ENCODE results near the gene ZDHHC6. TPM values are rescaled to one million over a fixed set of nuclear protein-coding genes. Genes with fewer than 3 reads are reported as not detected.
"Not testable (repeated sequence)": the region's sequence is repeated elsewhere in the genome, so short reads cannot be mapped to it uniquely, and the experiment has no call there.

The ZDHHC6 gene
- polyA plus RNA-seq, 3 donors = 34.0 to 39.2 (median 39.0) TPM

DNA sequence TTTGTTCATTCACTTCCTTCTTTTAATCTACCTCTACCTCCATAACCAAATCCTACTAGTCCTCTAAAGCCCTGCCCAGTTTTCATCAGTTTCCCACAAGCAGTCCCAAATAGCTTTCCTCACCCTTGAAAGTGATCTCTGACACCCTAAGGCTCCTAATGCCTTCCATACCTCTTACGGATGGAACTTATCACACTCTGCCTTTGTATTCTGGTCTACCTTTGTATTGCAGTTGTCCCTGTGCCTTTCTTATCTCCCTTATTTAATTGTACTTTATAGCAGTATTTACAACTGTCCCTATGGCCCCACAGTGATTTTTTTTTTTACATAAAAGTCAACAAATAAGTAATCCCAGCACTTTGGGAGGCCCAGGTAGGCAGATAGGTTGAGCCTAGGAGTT is 39.0 kb downstream of the ZDHHC6 start:
- TF ChIP-seq, protein P1, sequence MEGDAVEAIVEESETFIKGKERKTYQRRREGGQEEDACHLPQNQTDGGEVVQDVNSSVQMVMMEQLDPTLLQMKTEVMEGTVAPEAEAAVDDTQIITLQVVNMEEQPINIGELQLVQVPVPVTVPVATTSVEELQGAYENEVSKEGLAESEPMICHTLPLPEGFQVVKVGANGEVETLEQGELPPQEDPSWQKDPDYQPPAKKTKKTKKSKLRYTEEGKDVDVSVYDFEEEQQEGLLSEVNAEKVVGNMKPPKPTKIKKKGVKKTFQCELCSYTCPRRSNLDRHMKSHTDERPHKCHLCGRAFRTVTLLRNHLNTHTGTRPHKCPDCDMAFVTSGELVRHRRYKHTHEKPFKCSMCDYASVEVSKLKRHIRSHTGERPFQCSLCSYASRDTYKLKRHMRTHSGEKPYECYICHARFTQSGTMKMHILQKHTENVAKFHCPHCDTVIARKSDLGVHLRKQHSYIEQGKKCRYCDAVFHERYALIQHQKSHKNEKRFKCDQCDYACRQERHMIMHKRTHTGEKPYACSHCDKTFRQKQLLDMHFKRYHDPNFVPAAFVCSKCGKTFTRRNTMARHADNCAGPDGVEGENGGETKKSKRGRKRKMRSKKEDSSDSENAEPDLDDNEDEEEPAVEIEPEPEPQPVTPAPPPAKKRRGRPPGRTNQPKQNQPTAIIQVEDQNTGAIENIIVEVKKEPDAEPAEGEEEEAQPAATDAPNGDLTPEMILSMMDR (IDR thresholded peaks at IDR 0.05) = no peak
- peaks cover 83 to 92% of the 10 kb centered on the region in 2 donors for H3K36me3 Mint-ChIP-seq
- WGBS (ENCODE audit: insufficient coverage) = no CpG with 5 or more reads among the region's 1 CpG
- Histone ChIP-seq H3K27ac (ENCODE audit: low read depth in 1 of 2, low read length in 2 of 2) (no peak overlapping the region), H3K9ac (ENCODE audit: insufficient read depth, low read length, poor library complexity, severe bottlenecking) (no peak overlapping the region), H3K36me3 (replicated peaks in 1 of 2; ENCODE audit: control insufficient read depth in 1 of 2, insufficient read depth in 2 of 2, low read length in 2 of 2) (peaks cover 78 to 99% of the 10 kb centered on the region in 2 donors), H3K4me1 (ENCODE audit: control insufficient read depth in 1 of 2, insufficient read depth in 2 of 2, low read length in 2 of 2) (no peaks in the 10 kb centered on the region), H3K4me3 (replicated peaks in 1 of 3; ENCODE audit: low read depth in 2 of 3, low read length in 3 of 3) (no peak overlapping the region), H3K79me2 (ENCODE audit: insufficient read depth, low read length) (no peaks in the 10 kb centered on the region), H2AFZ (ENCODE audit: insufficient read depth, low read depth, low read length, poor library complexity, severe bottlenecking) (no peak overlapping the region), H3K4me2 (replicated peaks; ENCODE audit: extremely low read depth, low read length, poor library complexity, severe bottlenecking) (no peak overlapping the region), H4K20me1 (ENCODE audit: insufficient read depth, low read length) (no peaks in the 10 kb centered on the region), H3K9me3 (replicated peaks in 1 of 2; ENCODE audit: control insufficient read depth in 1 of 2, insufficient read depth in 1 of 2, low read length in 2 of 2) (no peaks in the 10 kb centered on the region), H3K27me3 (ENCODE audit: control insufficient read depth in 2 of 2, insufficient read depth in 2 of 2, low read length in 2 of 2) (no peaks in the 10 kb centered on the region)
- intact Hi-C loops (cut with micrococcal nuclease) = no loop called here
- H3K27me3 Mint-ChIP-seq (ENCODE audit: low read depth in 3 of 3) = no peaks in the 10 kb centered on the region
- H3K4me1 Mint-ChIP-seq = no peaks in the 10 kb centered on the region
- peak overlapping the region in 3 of 7 donors; percentile 17 to 54 (median 24) for H3K27ac Mint-ChIP-seq
- no peaks in the 10 kb centered on the region for H3K9me3 Mint-ChIP-seq
- DNase-seq = no peak
- no peak overlapping the region for H3K4me3 Mint-ChIP-seq

DNA sequence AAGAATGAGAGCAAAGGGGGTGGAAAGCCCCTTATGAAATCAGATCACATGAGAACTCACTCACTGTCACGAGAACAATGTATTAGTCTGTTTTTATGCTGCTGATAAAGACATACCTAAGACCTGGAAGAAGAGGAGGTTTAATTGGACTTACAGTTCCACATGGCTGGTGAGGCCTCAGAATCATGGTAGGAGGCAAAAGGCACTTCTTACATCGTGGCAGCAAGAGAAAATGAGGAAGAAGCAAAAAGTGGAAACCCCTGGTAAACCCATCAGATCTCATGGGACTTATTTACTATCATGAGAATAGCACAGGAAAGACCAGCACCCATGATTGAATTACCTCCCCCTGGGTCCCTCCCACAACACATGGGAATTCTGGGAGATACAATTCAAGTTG is 39.9 kb downstream of the ZDHHC6 start:
- H3K27ac Mint-ChIP-seq = peak overlapping the region in 3 of 7 donors; percentile 35 to 67 (median 57)

More for the DNA sequence above, 39.9 kb downstream of the ZDHHC6 start:
- H3K9me3 ChIP-seq (replicated peaks in 1 of 2; ENCODE audit: control insufficient read depth in 1 of 2, insufficient read depth in 1 of 2, low read length in 2 of 2); H3K79me2 ChIP-seq (ENCODE audit: insufficient read depth, low read length); intact Hi-C loops (cut with micrococcal nuclease); H3K9me3 Mint-ChIP-seq; H3K27me3 ChIP-seq (ENCODE audit: control insufficient read depth in 2 of 2, insufficient read depth in 2 of 2, low read length in 2 of 2); H3K4me1 ChIP-seq (ENCODE audit: control insufficient read depth in 1 of 2, insufficient read depth in 2 of 2, low read length in 2 of 2); H3K9ac ChIP-seq (ENCODE audit: insufficient read depth, low read length, poor library complexity, severe bottlenecking); H3K27ac ChIP-seq (ENCODE audit: low read depth in 1 of 2, low read length in 2 of 2); H3K4me2 ChIP-seq (replicated peaks; ENCODE audit: extremely low read depth, low read length, poor library complexity, severe bottlenecking); H4K20me1 ChIP-seq (ENCODE audit: insufficient read depth, low read length); H3K4me1 Mint-ChIP-seq; H2AFZ ChIP-seq (ENCODE audit: insufficient read depth, low read depth, low read length, poor library complexity, severe bottlenecking); H3K27me3 Mint-ChIP-seq (ENCODE audit: low read depth in 3 of 3); H3K4me3 ChIP-seq (replicated peaks in 1 of 3; ENCODE audit: low read depth in 2 of 3, low read length in 3 of 3); H3K4me3 Mint-ChIP-seq: not testable (repeated sequence)
- DNase-seq = peak in 1 of 3 donors; percentile 29
- peaks cover 84 to 94% of the 10 kb centered on the region in 2 donors for H3K36me3 Mint-ChIP-seq
- H3K36me3 ChIP-seq (replicated peaks in 1 of 2; ENCODE audit: control insufficient read depth in 1 of 2, insufficient read depth in 2 of 2, low read length in 2 of 2) = peaks cover 79 to 99% of the 10 kb centered on the region in 2 donors
- WGBS (ENCODE audit: insufficient coverage) = no CpG with 5 or more reads among the region's 2 CpGs

Data from CD14-positive monocyte (primary cell).